Measurements from ENCODE around the gene SCFD2. TPM values are rescaled to one million over a fixed set of nuclear protein-coding genes. Genes with fewer than 3 reads are reported as not detected.

The SCFD2 gene
- polyA plus RNA-seq, 4 donors = 13.3 to 14.3 (median 13.4) TPM

DNA sequence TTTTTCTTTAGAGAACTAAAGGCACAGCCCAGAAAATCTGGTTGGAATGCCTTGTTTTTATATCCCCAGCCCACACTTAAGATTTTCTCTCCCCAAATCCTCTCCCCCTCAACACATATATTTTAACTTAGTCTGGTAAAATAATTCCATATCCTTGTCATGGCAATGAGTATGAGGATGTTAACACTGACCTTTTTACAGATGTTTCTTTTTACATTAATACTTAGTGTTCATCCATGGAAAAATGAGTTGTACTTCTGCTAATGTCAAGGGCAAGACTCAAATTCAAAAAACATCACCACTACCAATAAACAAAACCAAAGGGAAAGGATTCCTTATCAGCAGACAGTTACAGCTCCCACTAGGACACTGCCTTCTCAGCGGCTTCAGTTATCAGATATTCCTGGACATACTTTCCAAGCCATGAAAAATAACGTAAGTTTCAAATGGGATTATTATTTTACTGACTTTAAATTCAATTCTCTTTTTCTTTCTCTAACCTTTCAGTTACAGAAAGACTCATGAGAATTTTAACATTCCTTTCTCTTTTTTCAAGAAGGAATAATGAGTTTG lies 420.4 kb downstream of the SCFD2 start:
- no peak for DNase-seq (ENCODE audit: low read depth in 4 of 4, low spot score in 3 of 4)

DNA sequence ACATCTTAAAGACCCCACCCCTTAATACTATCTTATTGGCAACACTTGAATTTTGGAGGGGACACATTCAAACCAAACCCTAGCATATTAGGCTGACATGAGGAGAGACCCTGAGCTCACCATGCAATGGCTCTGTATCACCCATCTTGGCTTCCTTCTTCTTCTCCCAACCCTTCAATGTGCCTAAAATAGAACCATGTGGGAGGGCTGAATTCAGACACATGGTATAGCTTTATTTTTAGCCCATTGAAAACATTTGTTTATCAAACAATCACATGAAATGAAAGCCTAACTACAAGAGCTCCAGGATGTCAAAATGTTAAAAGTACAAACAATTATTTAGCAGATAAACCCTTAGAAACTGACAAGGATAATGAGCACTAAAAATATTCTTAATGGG lies 422.2 kb downstream of the SCFD2 start:
- DNase-seq (ENCODE audit: low read depth in 4 of 4, low spot score in 3 of 4) = no peak

GRCh38 chr4:52942936-52943335 lies 422.9 kb downstream of the SCFD2 start:
- DNase-seq (ENCODE audit: low read depth in 4 of 4, low spot score in 3 of 4) = no peak

GRCh38 chr4:52941450-52941849 lies 424.4 kb downstream of the SCFD2 start:
- DNase-seq (ENCODE audit: low read depth in 4 of 4, low spot score in 3 of 4) = no peak

- no peak for DNase-seq (ENCODE audit: low read depth in 4 of 4, low spot score in 3 of 4)
Observed at GRCh38 chr4:52939739-52940138, 426.1 kb downstream of the SCFD2 start.

GRCh38 chr4:52939325-52939724 lies 426.5 kb downstream of the SCFD2 start:
- no peak for DNase-seq (ENCODE audit: low read depth in 4 of 4, low spot score in 3 of 4)

GRCh38 chr4:52937829-52938228 lies 428.0 kb downstream of the SCFD2 start:
- no peak for DNase-seq (ENCODE audit: low read depth in 4 of 4, low spot score in 3 of 4)

GRCh38 chr4:52936729-52937128 lies 429.1 kb downstream of the SCFD2 start:
- DNase-seq (ENCODE audit: low read depth in 4 of 4, low spot score in 3 of 4) = no peak

- DNase-seq (ENCODE audit: low read depth in 4 of 4, low spot score in 3 of 4) = no peak
Observed at GRCh38 chr4:52935317-52935716, 430.5 kb downstream of the SCFD2 start.

- DNase-seq (ENCODE audit: low read depth in 4 of 4, low spot score in 3 of 4) = no peak
Observed at GRCh38 chr4:52933738-52934137, 432.1 kb downstream of the SCFD2 start.

DNA sequence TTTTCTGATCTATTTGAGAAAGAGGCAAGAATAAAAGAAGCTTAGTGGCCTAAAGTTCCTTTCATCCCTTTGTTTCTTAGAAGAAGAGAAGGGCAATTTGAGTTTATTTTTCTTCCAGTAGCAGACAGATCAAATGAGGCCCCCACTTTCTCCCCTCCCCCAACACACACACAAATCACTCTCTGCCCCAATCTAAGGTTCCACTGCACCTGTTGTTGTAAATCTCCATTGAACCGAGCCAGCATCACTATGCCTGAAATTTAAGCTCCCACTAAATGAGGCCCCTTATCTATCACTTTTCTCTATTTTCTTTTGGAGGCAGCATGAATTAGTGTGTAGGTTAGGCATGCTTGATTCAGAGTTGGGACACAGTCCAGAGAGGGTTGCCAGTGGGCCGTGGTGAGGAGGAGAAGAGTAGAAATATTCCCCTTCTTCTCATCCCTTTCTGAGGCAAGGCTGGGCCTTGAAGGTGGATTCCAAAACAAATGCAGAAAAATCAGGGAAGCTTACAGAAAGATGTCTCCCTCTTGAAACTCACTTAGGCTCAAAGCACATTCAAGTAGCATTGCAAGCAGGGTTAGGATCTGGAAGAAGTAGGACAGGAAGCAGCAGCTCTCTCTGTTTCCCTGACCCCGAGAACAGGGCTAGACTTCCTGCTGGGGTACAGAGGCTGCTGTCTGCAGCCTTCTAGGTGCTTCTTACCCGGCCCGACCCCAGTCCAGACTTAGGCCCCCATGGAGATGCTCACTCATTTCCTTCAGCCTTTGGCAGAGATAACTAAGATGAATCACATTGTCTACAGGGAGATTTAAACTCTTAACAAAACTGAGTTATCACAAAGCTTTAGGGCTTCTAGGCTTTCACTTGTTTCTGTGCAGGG lies 433.0 kb downstream of the SCFD2 start:
- no peak for DNase-seq (ENCODE audit: low read depth in 4 of 4, low spot score in 3 of 4)

DNA sequence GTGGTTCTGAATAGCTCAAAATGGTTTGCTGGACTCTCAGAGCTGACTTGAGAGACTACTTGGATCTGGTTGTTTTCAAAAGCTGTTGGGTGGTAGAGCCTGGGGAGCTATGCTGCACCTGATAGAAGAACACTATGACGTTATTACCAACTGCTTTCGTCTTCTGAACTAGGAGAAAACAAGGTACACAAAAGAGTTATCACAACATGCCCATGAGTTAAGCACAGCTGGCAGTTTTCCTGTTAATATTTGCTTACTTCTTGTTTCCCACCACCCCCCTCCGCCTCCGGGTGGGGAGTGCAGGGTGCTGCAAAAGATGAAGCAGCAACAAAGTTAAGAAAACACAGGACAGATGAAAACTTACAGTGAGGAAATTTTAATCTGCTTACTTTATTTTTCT lies 434.6 kb downstream of the SCFD2 start:
- no peak for DNase-seq (ENCODE audit: low read depth in 4 of 4, low spot score in 3 of 4)

GRCh38 chr4:52926196-52926974 lies 439.5 kb downstream of the SCFD2 start:
- DNase-seq (ENCODE audit: low read depth in 4 of 4, low spot score in 3 of 4) = no peak

DNA sequence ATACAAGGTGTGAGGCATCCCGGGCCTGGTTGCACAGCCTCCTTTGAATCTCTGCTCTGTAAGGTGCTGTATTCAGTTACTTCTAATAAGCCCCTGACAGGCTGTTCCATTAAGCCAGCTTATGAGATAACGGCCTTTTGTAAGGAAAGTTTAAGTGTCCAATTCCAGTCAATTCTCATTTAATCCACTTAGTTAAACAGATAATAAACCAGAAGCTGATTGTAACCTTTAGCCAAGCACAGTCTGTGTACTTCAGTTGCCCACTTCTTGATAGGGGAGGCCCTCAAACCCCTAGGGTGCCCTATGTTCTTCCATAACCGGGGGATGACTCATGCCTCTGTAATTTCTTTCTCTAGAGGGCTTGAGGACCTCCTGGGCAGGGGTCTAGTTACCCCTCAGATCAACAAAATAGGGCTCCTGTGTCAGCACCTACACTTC lies 440.3 kb downstream of the SCFD2 start:
- DNase-seq (ENCODE audit: low read depth in 4 of 4, low spot score in 3 of 4) = no peak

DNA sequence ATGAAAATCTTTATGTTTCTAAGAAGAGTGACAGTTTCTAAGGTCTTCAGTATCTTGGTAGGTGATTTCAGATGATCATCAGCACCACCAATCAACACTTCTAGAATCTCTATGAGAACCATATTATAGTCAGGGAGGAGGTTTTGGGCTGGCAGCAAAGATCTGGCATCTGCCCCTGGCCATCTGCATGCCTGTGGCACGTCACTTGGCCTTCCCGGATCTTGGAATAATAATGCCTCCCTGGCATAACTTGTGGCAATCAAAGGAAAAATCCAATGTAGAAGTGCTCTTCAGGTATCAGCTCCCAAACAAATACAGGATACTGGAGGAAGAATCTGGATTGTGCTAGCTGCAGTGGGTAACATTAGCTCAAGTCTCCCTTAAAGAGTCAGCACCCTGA lies 446.4 kb downstream of the SCFD2 start:
- DNase-seq (ENCODE audit: low read depth in 4 of 4, low spot score in 3 of 4) = no peak

GRCh38 chr4:52917817-52918216 lies 448.0 kb downstream of the SCFD2 start:
- DNase-seq (ENCODE audit: low read depth in 4 of 4, low spot score in 3 of 4) = no peak

- DNase-seq (ENCODE audit: low read depth in 4 of 4, low spot score in 3 of 4) = no peak
Observed at GRCh38 chr4:52915730-52916300, 450.0 kb downstream of the SCFD2 start.

GRCh38 chr4:52915191-52915590 lies 450.7 kb downstream of the SCFD2 start:
- DNase-seq (ENCODE audit: low read depth in 4 of 4, low spot score in 3 of 4) = no peak

GRCh38 chr4:52914051-52914605 lies 451.7 kb downstream of the SCFD2 start:
- no peak for DNase-seq (ENCODE audit: low read depth in 4 of 4, low spot score in 3 of 4)

- no peak for DNase-seq (ENCODE audit: low read depth in 4 of 4, low spot score in 3 of 4)
Observed at GRCh38 chr4:52912608-52913007, 453.3 kb downstream of the SCFD2 start.

Measured in right renal pelvis (tissue), 4 donors.